HepG2 (cell line): ENCODE measurements around the gene EHBP1. TPM values are rescaled to one million over a fixed set of nuclear protein-coding genes. Genes with fewer than 3 reads are reported as not detected.
A peak's percentile ranks its signal among the peaks of the same experiment; 100 is the strongest.

ENCODE experiments used
- ATAC-seq: fragments of 200-7000 bp; cut with Tn5 transposase; 3 replicates; pipeline ENCODE4 v1.9.1; 2020; ENCODE audit warnings: mild to moderate bottlenecking, moderate library complexity
- BruUV-seq: library from RNA; stranded (reverse); fragments of 400-500 nt; replicated peaks from 2 replicates; lab custom pipeline; 2021; lab: Mats Ljungman, UMichigan
- CTCF ChIA-PET: fragments of 300-600 bp; formaldehyde crosslinking; extraction: SDS; loops from one replicate; lab custom pipeline; 2021; ENCODE audit warnings: low total read pairs, inconsistent platforms, low intra/inter-chr PET ratio; lab: Yijun Ruan, JAX
- POLR2A ChIA-PET: fragments of 350-600 bp; sonication (Branson Sonifier 250); formaldehyde crosslinking; loops from one replicate; lab custom pipeline; 2020; ENCODE audit warnings: antibody characterized with exemption, inconsistent platforms; lab: Yijun Ruan, JAX
- DNase-seq: peaks from one replicate; pipeline ENCODE4 v3.0.0-alpha.2; 2015; ENCODE audit warnings: low spot score
- FAIRE-seq: peaks from 3 replicates; lab custom pipeline; 2011; peaks lifted over from hg19 to GRCh38; lab: Jason Lieb, UNC
- H2AFZ ChIP-seq: one replicate; pipeline ENCODE4 v1.6.1; 2011; ENCODE audit warnings: low read length, inconsistent platforms
- H3K27ac ChIP-seq: fragments of 300-600 bp; 3 replicates; pipeline ENCODE4 v1.8.0; 2011; ENCODE audit warnings: mixed run types, mild to moderate bottlenecking, mixed read lengths, low read length, inconsistent platforms; ENCODE audit not compliant: insufficient read depth; ENCODE audit errors: extremely low read length
- H3K27me3 ChIP-seq, 2 experiments: fragments of 200-600 bp in 1 of 2; 2 replicates in 1 of 2; 3 replicates in 1 of 2; pipeline versions ENCODE4 v1.6.0 to v1.8.0; 2011; ENCODE audit warnings: low read length in 2 of 2, mild to moderate bottlenecking in 2 of 2, moderate library complexity in 2 of 2, inconsistent platforms in 1 of 2; ENCODE audit not compliant: insufficient read depth in 2 of 2, control insufficient read depth in 1 of 2
- H3K36me3 ChIP-seq, 2 experiments: fragments of 200-600 bp in 1 of 2; replicated peaks in 1 of 2; 2 replicates in 1 of 2; 3 replicates in 1 of 2; pipeline versions ENCODE4 v1.5.1 to v1.8.0; 2011; ENCODE audit warnings: low read length in 2 of 2, inconsistent platforms in 1 of 2; ENCODE audit not compliant: insufficient read depth in 2 of 2, control insufficient read depth in 1 of 2
- H3K4me1 ChIP-seq: 2 replicates; pipeline ENCODE4 v1.5.1; 2012; ENCODE audit warnings: low read length, inconsistent platforms; ENCODE audit not compliant: insufficient read depth
- H3K4me2 ChIP-seq: 2 replicates; pipeline ENCODE4 v1.6.0; 2011; ENCODE audit warnings: low read depth, low read length, inconsistent platforms
- H3K4me3 ChIP-seq, 3 experiments: fragments of 200-600 bp in 1 of 3; sonication (generic), shearing (Covaris generic) in 1 of 3; replicated peaks in 1 of 3; 2 replicates each; pipeline ENCODE4 v1.5.1; 2011 to 2016; ENCODE audit warnings: low read length in 3 of 3, inconsistent platforms in 2 of 3, low read depth in 2 of 3, mild to moderate bottlenecking in 2 of 3, control low read depth in 1 of 3, mixed read lengths in 1 of 3; ENCODE audit not compliant: insufficient read depth in 1 of 3
- H3K79me2 ChIP-seq: one replicate; pipeline ENCODE4 v1.6.1; 2011; ENCODE audit warnings: low read length, inconsistent platforms; ENCODE audit not compliant: insufficient read depth
- H3K9ac ChIP-seq: 2 replicates; pipeline ENCODE4 v1.6.0; 2011; ENCODE audit warnings: mild to moderate bottlenecking, low read depth, low read length, inconsistent platforms; ENCODE audit not compliant: insufficient read depth
- H3K9me3 ChIP-seq: 2 replicates; pipeline ENCODE4 v1.5.1; 2012; ENCODE audit warnings: mild to moderate bottlenecking, low read length
- H4K20me1 ChIP-seq: 2 replicates; pipeline ENCODE4 v1.6.0; 2011; ENCODE audit warnings: inconsistent platforms, mild to moderate bottlenecking, low read length, moderate library complexity; ENCODE audit not compliant: insufficient read depth
- ATF5 ChIP-seq: sonication (generic); formaldehyde crosslinking; IDR thresholded peaks from 2 replicates; pipeline ENCODE4 v1.4.0; 2020; ENCODE audit warnings: mild to moderate bottlenecking, low read depth, missing genetic modification reagents
- PLSCR1 ChIP-seq: sonication (generic); formaldehyde crosslinking; IDR thresholded peaks from 2 replicates; pipeline ENCODE4 v1.5.0; 2020; ENCODE audit warnings: missing genetic modification reagents, mild to moderate bottlenecking, borderline replicate concordance
- POLR2G ChIP-seq: fragments of 200-400 bp; formaldehyde crosslinking; IDR thresholded peaks from 2 replicates; pipeline ENCODE4 v1.6.1; 2018; ENCODE audit warnings: mild to moderate bottlenecking, low read depth, low read length, moderate library complexity
- RFX1 ChIP-seq: fragments of 450-650 bp; IDR thresholded peaks from 2 replicates; pipeline ENCODE4 v1.6.1; 2017
- WGBS: methylation state at CpG from one replicate; pipeline ENCODE4 v1.1.6; 2017; ENCODE audit warnings: low lambda C conversion rate; 5-methylcytosine and 5-hydroxymethylcytosine counted together
- in situ Hi-C: cut with HindIII; loops from 2 replicates; pipeline ENCODE4 v1.10.0; 2017; ENCODE audit warnings: low pct_unique_long_range_greater_than_20kb; ENCODE audit not compliant: extremely low pct_ligation_motif_present
- intact Hi-C: fragments of 100-400 bp; cut with micrococcal nuclease; formaldehyde crosslinking; loops from one replicate; pipeline ENCODE4 v1.10.0; 2022; ENCODE audit not compliant: unreplicated experiment
- polyA plus RNA-seq, 8 experiments: library from polyadenylated mRNA; depleted of rRNA in 3 of 8; stranded (reverse) in 7 of 8; unstranded in 1 of 8; fragments of >200 nt; fragmentation: Illumina TruSeq in 4 of 8; extraction: Trizol in 4 of 8; gene quantifications; 2 replicates each; pipeline versions ENCODE4 v1.2.1 to v1.2.3, GENCODE V29; 2011 to 2016; ENCODE audit warnings: low read depth in 4 of 8, missing spikeins in 1 of 8, mixed read lengths in 1 of 8; ENCODE audit not compliant: insufficient read depth in 1 of 8
- total RNA-seq, 5 experiments: library from RNA; depleted of rRNA; stranded (reverse); fragments of >200 nt; fragmentation: Illumina TruSeq; extraction: Trizol; gene quantifications; 2 replicates each; pipeline ENCODE4 v1.2.3, GENCODE V29; 2016; ENCODE audit warnings: low read depth in 1 of 5
- TF ChIP-seq, protein P1 (sequence below): sonication (generic); formaldehyde crosslinking; conservative IDR thresholded peaks from 2 replicates; pipeline ENCODE4 v1.4.0; 2020; ENCODE audit warnings: mild to moderate bottlenecking, missing genetic modification reagents, moderate library complexity

The EHBP1 gene
- total and polyA plus RNA-seq, 2 of the 13 experiments (the other 11 are each of a cell fraction or from before 2014, with no cell fraction given): 93.5 to 146 TPM

- in situ Hi-C loops (no loop called here), intact Hi-C loops (no loop called here)
- Histone ChIP-seq H3K36me3 (peaks cover 9 to 29% of the 10 kb centered on the region in 2 experiments; a peak in 3 of 5 replicates), H3K4me3 (no peak overlapping the region)
- CTCF ChIA-PET: no interaction called here
- ATAC-seq: no peak
- FAIRE-seq: no peak
- DNase-seq: no peak
- TF ChIP-seq, protein P1, sequence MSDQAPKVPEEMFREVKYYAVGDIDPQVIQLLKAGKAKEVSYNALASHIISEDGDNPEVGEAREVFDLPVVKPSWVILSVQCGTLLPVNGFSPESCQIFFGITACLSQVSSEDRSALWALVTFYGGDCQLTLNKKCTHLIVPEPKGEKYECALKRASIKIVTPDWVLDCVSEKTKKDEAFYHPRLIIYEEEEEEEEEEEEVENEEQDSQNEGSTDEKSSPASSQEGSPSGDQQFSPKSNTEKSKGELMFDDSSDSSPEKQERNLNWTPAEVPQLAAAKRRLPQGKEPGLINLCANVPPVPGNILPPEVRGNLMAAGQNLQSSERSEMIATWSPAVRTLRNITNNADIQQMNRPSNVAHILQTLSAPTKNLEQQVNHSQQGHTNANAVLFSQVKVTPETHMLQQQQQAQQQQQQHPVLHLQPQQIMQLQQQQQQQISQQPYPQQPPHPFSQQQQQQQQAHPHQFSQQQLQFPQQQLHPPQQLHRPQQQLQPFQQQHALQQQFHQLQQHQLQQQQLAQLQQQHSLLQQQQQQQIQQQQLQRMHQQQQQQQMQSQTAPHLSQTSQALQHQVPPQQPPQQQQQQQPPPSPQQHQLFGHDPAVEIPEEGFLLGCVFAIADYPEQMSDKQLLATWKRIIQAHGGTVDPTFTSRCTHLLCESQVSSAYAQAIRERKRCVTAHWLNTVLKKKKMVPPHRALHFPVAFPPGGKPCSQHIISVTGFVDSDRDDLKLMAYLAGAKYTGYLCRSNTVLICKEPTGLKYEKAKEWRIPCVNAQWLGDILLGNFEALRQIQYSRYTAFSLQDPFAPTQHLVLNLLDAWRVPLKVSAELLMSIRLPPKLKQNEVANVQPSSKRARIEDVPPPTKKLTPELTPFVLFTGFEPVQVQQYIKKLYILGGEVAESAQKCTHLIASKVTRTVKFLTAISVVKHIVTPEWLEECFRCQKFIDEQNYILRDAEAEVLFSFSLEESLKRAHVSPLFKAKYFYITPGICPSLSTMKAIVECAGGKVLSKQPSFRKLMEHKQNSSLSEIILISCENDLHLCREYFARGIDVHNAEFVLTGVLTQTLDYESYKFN (CRISPR knock-in tag): no peak
- TF ChIP-seq ATF5 (CRISPR knock-in tag): no peak
- peak; percentile 24; the same call in 1 of the 2 replicates for TF ChIP-seq POLR2G
- no peak for TF ChIP-seq PLSCR1 (CRISPR knock-in tag)
- TF ChIP-seq RFX1: no peak
- TF ChIP-seq, all 625 proteins: peak for 1
- H3K79me2 ChIP-seq: peaks cover 6% of the 10 kb centered on the region
- H3K4me2 ChIP-seq: no peak overlapping the region
- BruUV-seq: no TSS peak
- POLR2A ChIA-PET: no interaction called here
- no peak overlapping the region for H3K27ac ChIP-seq
- no peaks in the 10 kb centered on the region; a peak in 1 of 5 replicates for H3K27me3 ChIP-seq
- 97% methylated on average over 8 of the region's 8 CpGs for WGBS
- no peaks in the 10 kb centered on the region for H3K9me3 ChIP-seq
- H3K4me1 ChIP-seq: peaks cover 19% of the 10 kb centered on the region
- no peaks in the 10 kb centered on the region for H4K20me1 ChIP-seq
- H2AFZ ChIP-seq: no peak overlapping the region
- no peak overlapping the region for H3K9ac ChIP-seq
These were observed 341.4 kb downstream of the EHBP1 start for GRCh38 chr2:63046961-63047320.
